Peyer's patch (tissue), 4 donors: ENCODE data around the gene FAM180B. TPM values are rescaled to one million over a fixed set of nuclear protein-coding genes. Genes with fewer than 3 reads are reported as not detected.

Experiments used
- DNase-seq, 3 donors: peaks; one replicate each; pipeline ENCODE4 v3.0.0-alpha.2; 2017 to 2019
- H3K27ac ChIP-seq, 4 donors: fragments of 200-600 bp; sonication (generic); one replicate each; pipeline ENCODE4 v1.5.1; 2016 to 2019
- H3K27me3 ChIP-seq, 2 donors: fragments of 200-600 bp; sonication (generic); one replicate each; pipeline ENCODE4 v1.5.1; 2019
- H3K36me3 ChIP-seq, 3 donors: fragments of 200-600 bp; sonication (generic); one replicate each; pipeline ENCODE4 v1.5.1; 2016 to 2019
- H3K4me1 ChIP-seq, 4 donors: fragments of 200-600 bp; sonication (generic); one replicate each; pipeline ENCODE4 v1.5.1; 2016 to 2019
- H3K4me3 ChIP-seq, 4 donors: fragments of 200-600 bp; sonication (generic); 1 replicate in 3 of 4; 2 replicates in 1 of 4; pipeline ENCODE4 v1.5.1; 2016 to 2019; ENCODE audit warnings: mild to moderate bottlenecking in 1 of 4
- H3K9me3 ChIP-seq, 4 donors: fragments of 200-600 bp; sonication (generic); one replicate each; pipeline ENCODE4 v1.5.1; 2016 to 2019; ENCODE audit warnings: mild to moderate bottlenecking in 1 of 4
- POLR2A ChIP-seq, 2 donors: fragments of 450-650 bp; IDR thresholded peaks; one replicate each; pipeline ENCODE4 v1.5.1; 2017; ENCODE audit warnings: antibody characterized with exemption in 2 of 2, mild to moderate bottlenecking in 2 of 2, moderate library complexity in 2 of 2
- total RNA-seq, 4 donors: library from RNA; depleted of rRNA; stranded (reverse); fragments of >200 nt; gene quantifications; one replicate each; pipeline ENCODE4 v1.1.0, GENCODE V29; 2016
- TF ChIP-seq, protein P1 (sequence below), 6 experiments: fragments of 450-650 bp in 4 of 6; fragments of 200-600 bp in 2 of 6; sonication (generic) in 1 of 6; IDR thresholded peaks; one replicate each; pipeline ENCODE4 v1.5.1; 2017 to 2019; ENCODE audit warnings: antibody characterized with exemption in 6 of 6, mild to moderate bottlenecking in 3 of 6, moderate library complexity in 1 of 6

FAM180B gene, protein sequence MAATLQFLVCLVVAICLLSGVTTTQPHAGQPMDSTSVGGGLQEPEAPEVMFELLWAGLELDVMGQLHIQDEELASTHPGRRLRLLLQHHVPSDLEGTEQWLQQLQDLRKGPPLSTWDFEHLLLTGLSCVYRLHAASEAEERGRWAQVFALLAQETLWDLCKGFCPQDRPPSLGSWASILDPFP
- not detected for total RNA-seq

DNA sequence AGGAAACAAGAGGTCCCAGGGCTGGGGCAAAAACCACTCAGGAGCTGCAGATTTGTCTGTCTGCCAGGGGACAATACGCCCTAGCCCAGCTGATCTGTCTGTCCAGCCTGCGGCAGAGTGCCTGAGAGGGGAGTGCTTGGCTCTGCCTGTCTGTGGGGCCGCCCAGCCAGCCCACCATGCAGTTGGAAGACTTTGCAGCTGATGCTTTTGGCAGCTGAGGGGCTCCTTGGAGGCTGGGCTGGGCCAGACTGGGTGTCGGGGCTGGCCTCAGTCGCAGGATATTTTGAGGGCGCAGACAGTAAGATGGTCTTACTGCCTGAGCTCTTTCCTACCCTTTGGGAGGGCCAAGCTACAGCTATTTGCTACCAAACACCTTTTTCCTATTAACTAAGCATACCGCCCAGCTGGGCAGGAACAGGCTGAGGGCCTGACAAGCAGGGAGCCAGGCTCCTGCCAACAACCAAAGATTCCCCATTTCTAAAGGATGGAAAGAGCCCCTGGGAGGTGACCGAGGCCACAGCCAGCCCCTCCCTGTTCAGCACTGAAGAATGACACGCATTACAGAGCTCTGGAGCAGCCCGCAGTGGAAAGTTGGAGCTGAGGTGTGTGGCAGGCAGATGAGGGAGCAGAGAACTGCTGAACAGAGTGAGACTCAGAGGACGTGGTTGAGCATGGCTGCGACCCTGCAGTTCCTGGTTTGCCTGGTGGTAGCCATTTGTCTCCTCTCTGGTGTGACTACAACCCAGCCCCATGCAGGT lies at the start of gene FAM180B:
Gene FAM180B, plus strand, starts transcription at position 581 of the 758 bp plus-strand sequence. Its CDS starts 91 bp downstream, at position 672.
- Histone ChIP-seq H3K27ac (no peak within 1 kb of the TSS), H3K9me3 (no peaks in the 10 kb centered on the region), H3K4me3 (no peak within 1 kb of the TSS), H3K27me3 (no peaks in the 10 kb centered on the region), H3K36me3 (peaks cover 0 to 39% (median 0%) of the 10 kb centered on the region in 3 donors), H3K4me1 (peaks cover 0 to 3% (median 0%) of the 10 kb centered on the region in 4 donors)
- DNase-seq: no peak
- TF ChIP-seq, protein P1, sequence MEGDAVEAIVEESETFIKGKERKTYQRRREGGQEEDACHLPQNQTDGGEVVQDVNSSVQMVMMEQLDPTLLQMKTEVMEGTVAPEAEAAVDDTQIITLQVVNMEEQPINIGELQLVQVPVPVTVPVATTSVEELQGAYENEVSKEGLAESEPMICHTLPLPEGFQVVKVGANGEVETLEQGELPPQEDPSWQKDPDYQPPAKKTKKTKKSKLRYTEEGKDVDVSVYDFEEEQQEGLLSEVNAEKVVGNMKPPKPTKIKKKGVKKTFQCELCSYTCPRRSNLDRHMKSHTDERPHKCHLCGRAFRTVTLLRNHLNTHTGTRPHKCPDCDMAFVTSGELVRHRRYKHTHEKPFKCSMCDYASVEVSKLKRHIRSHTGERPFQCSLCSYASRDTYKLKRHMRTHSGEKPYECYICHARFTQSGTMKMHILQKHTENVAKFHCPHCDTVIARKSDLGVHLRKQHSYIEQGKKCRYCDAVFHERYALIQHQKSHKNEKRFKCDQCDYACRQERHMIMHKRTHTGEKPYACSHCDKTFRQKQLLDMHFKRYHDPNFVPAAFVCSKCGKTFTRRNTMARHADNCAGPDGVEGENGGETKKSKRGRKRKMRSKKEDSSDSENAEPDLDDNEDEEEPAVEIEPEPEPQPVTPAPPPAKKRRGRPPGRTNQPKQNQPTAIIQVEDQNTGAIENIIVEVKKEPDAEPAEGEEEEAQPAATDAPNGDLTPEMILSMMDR (IDR thresholded peaks at IDR 0.05): no peak

DNA sequence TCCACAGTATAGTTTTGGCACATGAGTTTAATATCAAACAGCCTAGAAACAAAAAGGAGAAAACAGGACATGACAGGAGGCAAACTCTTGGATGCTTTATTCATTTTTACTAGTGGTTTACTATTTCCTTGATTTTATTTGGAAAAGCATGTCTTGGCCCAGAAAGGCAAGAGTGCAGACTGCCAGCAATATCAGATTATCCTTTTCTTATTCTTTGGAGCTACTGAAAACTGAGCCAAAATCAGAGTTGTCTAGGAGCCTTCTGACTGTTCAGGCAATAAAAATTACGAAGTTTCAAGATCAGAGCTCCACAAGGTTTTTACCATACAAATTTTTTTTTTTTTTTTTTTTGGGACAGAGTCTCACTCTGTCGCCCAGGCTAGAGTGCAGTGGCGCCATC lies 49.6 kb upstream of the FAM180B start:
- TF ChIP-seq, protein P1 (IDR thresholded peaks at IDR 0.05): no peak
- TF ChIP-seq POLR2A (IDR thresholded peaks at IDR 0.05): no peak
- no peak for DNase-seq
- H3K4me1 ChIP-seq: peaks cover 0 to 55% (median 7%) of the 10 kb centered on the region in 4 donors
- no peaks in the 10 kb centered on the region for H3K36me3 ChIP-seq
- H3K27ac ChIP-seq: no peak overlapping the region
- no peaks in the 10 kb centered on the region for H3K27me3 ChIP-seq
- no peak overlapping the region for H3K4me3 ChIP-seq
- H3K9me3 ChIP-seq: no peaks in the 10 kb centered on the region

DNA sequence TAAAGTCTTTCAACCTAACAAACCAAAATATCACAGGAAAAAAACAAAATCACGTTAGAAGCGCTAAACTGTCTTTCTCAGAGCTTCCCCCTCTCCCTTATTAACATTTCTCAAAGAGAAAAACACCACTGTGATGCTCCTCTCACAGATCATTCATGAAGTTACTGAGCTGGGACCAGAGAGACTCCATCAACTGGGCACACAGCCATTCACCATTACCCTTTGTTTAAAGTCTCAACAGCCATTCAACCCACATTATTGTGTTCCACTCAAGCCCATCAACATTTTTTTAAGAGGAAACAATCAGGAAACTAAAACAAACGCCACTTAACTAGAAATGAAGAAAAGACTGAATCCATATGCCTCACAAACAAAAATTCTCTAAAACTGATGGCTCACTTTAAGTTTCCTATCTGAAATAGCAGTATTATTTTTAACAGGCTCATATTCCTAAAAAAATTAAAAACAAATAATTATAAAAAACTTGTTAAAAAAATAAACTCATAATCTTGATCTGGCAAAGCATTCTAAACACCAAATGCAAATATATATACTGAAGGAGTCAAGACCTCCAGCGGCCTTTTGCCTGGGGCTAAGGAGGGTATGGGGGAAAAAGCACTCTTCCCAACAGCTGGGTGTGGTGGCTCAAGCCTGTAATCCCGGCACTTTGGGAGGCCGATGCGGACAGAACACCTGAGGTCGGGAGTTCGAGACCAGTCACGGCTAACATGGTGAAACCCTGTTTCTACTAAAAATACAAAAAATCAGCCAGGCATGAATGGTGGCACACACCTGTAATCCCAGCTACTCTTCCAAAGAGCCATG lies 47.5 kb upstream of the FAM180B start:
- no peak overlapping the region for H3K27ac ChIP-seq
- DNase-seq: no peak
- no peaks in the 10 kb centered on the region for H3K36me3 ChIP-seq
- H3K4me3 ChIP-seq: no peak overlapping the region
- TF ChIP-seq, protein P1 (IDR thresholded peaks at IDR 0.05): no peak
- TF ChIP-seq POLR2A (IDR thresholded peaks at IDR 0.05): no peak
- H3K4me1 ChIP-seq: peaks cover 0 to 42% (median 5%) of the 10 kb centered on the region in 4 donors
- H3K9me3 ChIP-seq: no peaks in the 10 kb centered on the region
- H3K27me3 ChIP-seq: no peaks in the 10 kb centered on the region

DNA sequence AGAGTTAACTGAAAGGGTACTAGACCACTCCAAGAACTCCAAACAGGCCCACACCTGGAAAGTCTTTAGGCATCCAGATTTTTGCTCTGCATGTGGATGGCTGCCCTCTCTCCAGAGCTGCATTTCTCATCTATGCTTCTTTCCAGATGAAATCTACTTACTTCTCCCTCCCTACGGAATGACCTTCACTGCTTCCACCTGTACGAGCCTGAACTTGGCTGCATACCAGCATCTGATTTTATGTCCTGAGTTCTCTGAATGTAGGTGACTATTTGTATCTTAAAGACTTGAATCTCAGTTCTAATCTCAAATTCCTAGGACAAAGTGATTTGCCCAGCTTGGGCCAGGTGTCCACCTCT lies 46.8 kb upstream of the FAM180B start:
- H3K4me3 ChIP-seq: no peak overlapping the region
- no peak overlapping the region for H3K27ac ChIP-seq
- no peaks in the 10 kb centered on the region for H3K9me3 ChIP-seq
- H3K4me1 ChIP-seq: peaks cover 0 to 41% (median 5%) of the 10 kb centered on the region in 4 donors
- no peak for TF ChIP-seq POLR2A (IDR thresholded peaks at IDR 0.05)
- TF ChIP-seq, protein P1 (IDR thresholded peaks at IDR 0.05): no peak
- no peak for DNase-seq
- H3K27me3 ChIP-seq: no peaks in the 10 kb centered on the region
- H3K36me3 ChIP-seq: no peaks in the 10 kb centered on the region

DNA sequence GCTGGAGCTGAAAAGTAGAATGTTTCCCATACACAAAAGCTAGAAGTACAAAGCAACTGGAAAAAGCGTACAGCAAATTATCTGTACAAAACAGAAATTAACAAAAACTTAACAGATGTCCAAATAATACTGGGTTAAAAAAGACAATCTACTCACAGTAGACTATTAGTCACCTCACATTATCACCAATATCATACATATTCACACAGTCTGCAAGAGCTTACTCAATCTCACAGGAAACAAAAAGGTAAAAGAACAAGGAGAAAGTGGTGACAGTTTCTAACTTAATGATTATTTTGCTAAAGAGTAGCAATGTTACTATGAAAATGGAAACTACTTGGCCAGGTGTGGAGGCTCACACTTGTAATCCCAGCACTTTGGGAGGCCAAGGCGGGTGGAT lies 45.4 kb upstream of the FAM180B start:
- DNase-seq: no peak
- no peaks in the 10 kb centered on the region for H3K27me3 ChIP-seq
- H3K27ac ChIP-seq: no peak overlapping the region
- H3K4me3 ChIP-seq: no peak overlapping the region
- H3K36me3 ChIP-seq: no peaks in the 10 kb centered on the region
- H3K4me1 ChIP-seq: peaks cover 0 to 39% (median 5%) of the 10 kb centered on the region in 4 donors
- no peak for TF ChIP-seq POLR2A (IDR thresholded peaks at IDR 0.05)
- TF ChIP-seq, protein P1 (IDR thresholded peaks at IDR 0.05): no peak
- H3K9me3 ChIP-seq: no peaks in the 10 kb centered on the region
